ENCODE results near the gene TAOK3.
"Not testable (repeated sequence)": the region's sequence is repeated elsewhere in the genome, so short reads cannot be mapped to it uniquely, and the experiment has no call there.

TAOK3 gene

GRCh38 chr12:118135788-118136558 is 236.7 kb downstream of the TAOK3 start, which contains the start of gene PEBP1:
Gene PEBP1 (plus strand): TSS chr12:118136124. CDS start chr12:118136210, 86 bp downstream.
- peak; percentile 90 for DNase-seq (ENCODE audit: low read depth, low spot score)
- H3K4me3 ChIP-seq (ENCODE audit: low read depth, low read length): peak within 1 kb of the TSS; percentile 61
- TF ChIP-seq, protein P1, sequence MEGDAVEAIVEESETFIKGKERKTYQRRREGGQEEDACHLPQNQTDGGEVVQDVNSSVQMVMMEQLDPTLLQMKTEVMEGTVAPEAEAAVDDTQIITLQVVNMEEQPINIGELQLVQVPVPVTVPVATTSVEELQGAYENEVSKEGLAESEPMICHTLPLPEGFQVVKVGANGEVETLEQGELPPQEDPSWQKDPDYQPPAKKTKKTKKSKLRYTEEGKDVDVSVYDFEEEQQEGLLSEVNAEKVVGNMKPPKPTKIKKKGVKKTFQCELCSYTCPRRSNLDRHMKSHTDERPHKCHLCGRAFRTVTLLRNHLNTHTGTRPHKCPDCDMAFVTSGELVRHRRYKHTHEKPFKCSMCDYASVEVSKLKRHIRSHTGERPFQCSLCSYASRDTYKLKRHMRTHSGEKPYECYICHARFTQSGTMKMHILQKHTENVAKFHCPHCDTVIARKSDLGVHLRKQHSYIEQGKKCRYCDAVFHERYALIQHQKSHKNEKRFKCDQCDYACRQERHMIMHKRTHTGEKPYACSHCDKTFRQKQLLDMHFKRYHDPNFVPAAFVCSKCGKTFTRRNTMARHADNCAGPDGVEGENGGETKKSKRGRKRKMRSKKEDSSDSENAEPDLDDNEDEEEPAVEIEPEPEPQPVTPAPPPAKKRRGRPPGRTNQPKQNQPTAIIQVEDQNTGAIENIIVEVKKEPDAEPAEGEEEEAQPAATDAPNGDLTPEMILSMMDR (IDR thresholded peaks at IDR 0.05; ENCODE audit: low read depth, low read length): no peak
- in situ Hi-C loops (cut with HindIII; ENCODE audit: low sequenced_read_pairs): no loop called here

- H3K4me3 ChIP-seq (ENCODE audit: low read depth, low read length); DNase-seq (ENCODE audit: low read depth, low spot score); in situ Hi-C loops (cut with HindIII; ENCODE audit: low sequenced_read_pairs): not testable (repeated sequence)
Observed at GRCh38 chr12:118129436-118129835, 243.3 kb downstream of the TAOK3 start.

DNA sequence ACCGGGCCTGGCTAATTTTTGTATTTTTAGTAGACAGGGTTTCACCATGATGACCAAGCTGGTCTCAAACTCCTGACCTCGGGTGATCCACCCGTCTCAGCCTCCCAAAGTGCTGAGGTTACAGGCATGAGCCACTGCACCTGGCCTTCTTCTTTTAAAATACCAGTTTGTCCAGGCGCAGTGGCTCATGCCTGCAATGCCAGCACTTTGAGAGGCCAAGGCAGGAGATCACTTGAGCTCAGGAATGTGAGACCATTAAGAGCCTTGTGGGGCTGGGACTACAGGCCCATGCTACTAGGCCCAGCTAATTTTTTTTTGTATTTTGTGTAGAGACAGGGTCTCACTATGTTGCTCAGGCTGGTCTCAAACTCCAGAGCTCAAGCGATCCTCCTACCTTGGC is 244.8 kb downstream of the TAOK3 start:
- in situ Hi-C loops (cut with HindIII; ENCODE audit: low sequenced_read_pairs): no loop called here
- DNase-seq (ENCODE audit: low read depth, low spot score): no peak
- TF ChIP-seq, protein P1 (IDR thresholded peaks at IDR 0.05; ENCODE audit: low read depth, low read length): no peak
- no peak overlapping the region for H3K4me3 ChIP-seq (ENCODE audit: low read depth, low read length)

- in situ Hi-C loops (cut with HindIII; ENCODE audit: low sequenced_read_pairs): no loop called here
- H3K4me3 ChIP-seq (ENCODE audit: low read depth, low read length): no peak overlapping the region
- no peak for DNase-seq (ENCODE audit: low read depth, low spot score)
- TF ChIP-seq, protein P1 (IDR thresholded peaks at IDR 0.05; ENCODE audit: low read depth, low read length): no peak
Observed at GRCh38 chr12:118126119-118126757, 246.5 kb downstream of the TAOK3 start.

DNA sequence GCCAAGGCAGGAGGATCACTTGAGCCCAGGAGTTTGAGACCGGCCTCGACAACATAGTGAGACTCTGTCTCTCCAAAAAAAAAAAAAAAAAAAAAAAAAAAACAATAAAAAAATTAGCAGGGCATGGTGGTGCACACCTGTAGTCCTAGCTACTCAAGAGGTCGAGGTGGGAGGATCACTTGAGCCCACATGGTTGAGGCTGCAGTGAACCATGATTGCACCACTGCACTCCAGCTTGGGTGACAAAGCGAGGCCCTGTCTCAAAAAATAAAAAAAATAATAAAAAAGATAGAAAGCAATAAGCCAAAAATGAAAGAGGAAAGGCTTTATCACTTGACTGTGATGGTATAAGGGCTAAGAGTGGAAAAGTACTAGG is 247.0 kb downstream of the TAOK3 start:
- DNase-seq (ENCODE audit: low read depth, low spot score): no peak
- in situ Hi-C loops (cut with HindIII; ENCODE audit: low sequenced_read_pairs): no loop called here
- TF ChIP-seq, protein P1 (IDR thresholded peaks at IDR 0.05; ENCODE audit: low read depth, low read length): no peak
- no peak overlapping the region for H3K4me3 ChIP-seq (ENCODE audit: low read depth, low read length)

GRCh38 chr12:118124333-118124874 is 248.3 kb downstream of the TAOK3 start:
- H3K4me3 ChIP-seq (ENCODE audit: low read depth, low read length): no peak overlapping the region
- in situ Hi-C loops (cut with HindIII; ENCODE audit: low sequenced_read_pairs): no loop called here
- DNase-seq (ENCODE audit: low read depth, low spot score): no peak
- TF ChIP-seq, protein P1 (IDR thresholded peaks at IDR 0.05; ENCODE audit: low read depth, low read length): no peak

GRCh38 chr12:118122264-118122663 is 250.4 kb downstream of the TAOK3 start:
- H3K4me3 ChIP-seq (ENCODE audit: low read depth, low read length): no peak overlapping the region
- in situ Hi-C loops (cut with HindIII; ENCODE audit: low sequenced_read_pairs): no loop called here

More at GRCh38 chr12:118122264-118122663, 250.4 kb downstream of the TAOK3 start:
- TF ChIP-seq, protein P1 (IDR thresholded peaks at IDR 0.05; ENCODE audit: low read depth, low read length): no peak
- DNase-seq (ENCODE audit: low read depth, low spot score): no peak

Data from astrocyte of the spinal cord (primary cell).